GM19043 (cell line): ENCODE data around the gene OPRM1.
A peak's percentile ranks its signal among the peaks of the same experiment; 100 is the strongest.
"Not testable (repeated sequence)": the region's sequence is repeated elsewhere in the genome, so short reads cannot be mapped to it uniquely, and the experiment has no call there.

Experiments used
- ATAC-seq: cut with Tn5 transposase; IDR thresholded peaks from one replicate; pipeline ENCODE4 v1.9.1; 2021; ENCODE audit warnings: low read depth; ENCODE audit not compliant: unreplicated experiment

The OPRM1 gene

DNA sequence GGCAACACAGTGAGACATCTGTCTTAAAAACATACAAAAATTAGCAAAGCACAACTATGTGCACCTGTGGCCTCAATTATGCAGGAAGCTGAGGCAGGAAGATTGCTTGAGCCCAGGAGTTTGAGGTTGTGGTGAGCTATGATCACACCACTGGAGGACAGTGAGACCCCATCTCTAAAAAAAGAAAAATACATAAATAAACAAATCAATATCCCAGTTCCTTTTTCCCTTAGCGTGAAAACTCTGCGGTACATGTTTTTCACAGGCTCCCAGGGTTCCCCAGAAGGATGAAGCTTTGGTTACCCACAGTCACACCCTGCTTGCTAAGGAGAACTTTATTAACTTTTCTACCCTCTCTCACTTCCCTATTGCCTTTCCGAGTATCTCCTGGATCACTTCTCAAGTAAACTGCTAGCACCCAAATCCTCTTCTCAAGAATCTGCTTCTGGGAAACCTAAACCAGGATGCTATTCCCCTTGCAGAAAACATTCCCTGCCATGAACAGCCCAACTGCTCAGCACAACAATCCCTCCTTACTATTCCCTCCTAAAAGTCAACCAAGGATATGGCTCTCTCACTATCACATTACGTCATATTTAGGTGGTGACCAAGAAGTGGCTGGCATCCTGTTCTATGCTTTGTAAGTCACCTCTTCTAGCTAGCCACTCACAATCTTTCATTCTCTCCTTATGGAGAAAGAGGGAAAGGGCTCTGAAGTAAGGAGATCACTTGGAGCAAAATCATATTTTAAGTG is 195.2 kb downstream of the OPRM1 start:
- ATAC-seq, result peak; percentile 72

DNA sequence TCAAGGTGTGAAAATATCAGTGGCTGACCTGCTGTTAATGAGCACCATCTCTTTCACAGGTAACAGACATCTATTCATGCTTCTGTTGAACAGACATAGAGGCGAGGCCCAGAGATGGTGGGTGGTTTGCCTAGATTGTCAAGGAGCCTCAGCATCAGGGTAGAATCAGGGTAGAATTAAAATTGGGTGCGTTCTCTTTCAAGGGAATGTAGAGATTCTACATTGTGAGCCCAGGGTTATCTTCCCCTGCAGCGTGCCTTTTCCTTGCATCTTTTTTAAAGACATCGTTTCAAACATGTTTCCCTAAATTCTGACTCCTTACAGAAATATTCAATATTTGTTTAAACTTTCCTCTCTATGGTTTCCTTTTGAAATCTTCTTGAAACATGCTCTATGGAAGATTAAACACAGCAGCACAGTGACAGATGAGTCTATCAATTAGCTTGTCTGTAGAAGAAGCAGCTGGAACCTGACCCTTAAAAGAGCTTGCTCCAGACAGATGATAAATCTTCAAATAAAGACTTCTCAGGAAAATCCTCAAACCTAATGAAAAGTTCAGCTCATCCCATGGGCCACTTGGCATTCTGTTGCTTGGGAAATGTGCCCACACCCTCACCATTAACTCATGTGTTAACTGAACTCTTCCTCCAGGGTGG is 197.7 kb downstream of the OPRM1 start:
- no peak for ATAC-seq

DNA sequence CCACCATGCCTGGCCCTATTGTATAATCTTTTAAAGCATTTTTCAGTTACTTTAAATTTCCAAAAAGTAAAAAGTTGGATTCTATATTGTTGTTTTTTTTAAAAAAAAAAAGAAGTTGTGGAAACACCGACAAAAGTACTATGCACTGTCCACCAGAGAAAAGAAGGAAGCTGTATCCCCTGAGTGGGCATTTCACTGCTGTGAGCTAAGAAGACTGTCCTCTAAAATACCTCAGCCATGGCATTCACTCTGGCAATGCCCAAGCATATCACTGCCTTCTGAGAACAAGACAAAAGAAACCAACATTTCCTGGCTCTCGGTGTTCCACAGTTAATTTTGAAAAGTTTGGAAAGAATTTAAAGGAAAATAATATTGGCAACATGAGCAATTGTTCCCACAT is 199.8 kb downstream of the OPRM1 start:
- ATAC-seq, result no peak

DNA sequence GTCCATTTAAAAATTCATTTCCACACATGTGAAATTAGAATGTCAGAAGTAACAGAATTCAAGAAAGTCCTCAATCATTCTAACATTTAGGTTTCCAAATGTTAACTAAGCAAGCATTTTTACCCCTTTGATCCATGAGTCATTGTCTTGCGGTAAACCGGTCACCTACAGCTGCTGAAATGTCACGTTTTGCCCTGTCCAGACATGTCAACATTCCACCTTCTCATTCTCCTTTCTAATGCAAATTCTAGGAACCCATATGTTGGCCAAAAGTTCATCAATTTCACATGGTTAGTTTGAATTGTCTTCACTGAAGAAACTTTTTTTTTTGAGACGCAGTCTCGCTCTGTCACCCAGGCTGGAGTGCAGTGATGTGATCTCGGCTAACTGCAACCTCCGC is 200.4 kb downstream of the OPRM1 start:
- no peak for ATAC-seq

DNA sequence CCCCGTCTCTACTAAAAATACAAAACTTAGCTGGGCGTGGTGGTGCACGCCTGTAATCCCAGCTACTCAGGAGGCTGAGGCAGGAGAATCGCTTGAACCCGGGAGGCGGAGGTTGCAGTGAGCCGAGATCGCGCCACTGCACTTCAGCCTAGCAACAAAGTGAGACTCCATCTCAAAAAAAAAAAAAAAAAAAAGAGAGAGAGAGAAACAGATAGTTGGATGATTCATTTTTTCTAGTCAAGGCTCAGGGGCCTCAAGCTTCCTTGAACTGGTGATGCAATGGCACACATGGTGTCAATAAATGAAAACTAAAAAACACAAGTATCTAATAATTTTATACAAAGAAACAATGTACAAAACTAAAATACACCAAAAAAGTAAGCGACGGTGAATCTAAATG is 202.0 kb downstream of the OPRM1 start:
- not testable (repeated sequence) for ATAC-seq

DNA sequence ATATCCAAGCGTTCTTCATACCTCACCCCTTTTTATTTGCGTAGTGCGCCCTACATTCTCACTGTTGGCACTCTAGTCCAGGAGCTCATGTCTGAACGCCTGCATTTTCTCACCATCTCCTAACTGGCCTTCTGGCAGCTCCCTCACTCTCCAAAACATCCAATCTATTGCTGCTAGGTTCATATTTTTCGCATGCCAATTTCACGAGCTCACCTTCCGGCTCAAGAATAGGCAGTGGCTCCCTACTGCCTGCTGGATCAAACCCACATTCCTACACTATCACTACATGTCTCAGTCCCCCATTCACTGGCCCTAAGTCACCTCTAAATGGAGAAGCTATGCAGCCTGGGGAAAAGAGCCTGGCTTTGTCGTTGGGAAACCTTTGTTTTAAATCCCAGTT is 202.5 kb downstream of the OPRM1 start:
- ATAC-seq, result no peak

DNA sequence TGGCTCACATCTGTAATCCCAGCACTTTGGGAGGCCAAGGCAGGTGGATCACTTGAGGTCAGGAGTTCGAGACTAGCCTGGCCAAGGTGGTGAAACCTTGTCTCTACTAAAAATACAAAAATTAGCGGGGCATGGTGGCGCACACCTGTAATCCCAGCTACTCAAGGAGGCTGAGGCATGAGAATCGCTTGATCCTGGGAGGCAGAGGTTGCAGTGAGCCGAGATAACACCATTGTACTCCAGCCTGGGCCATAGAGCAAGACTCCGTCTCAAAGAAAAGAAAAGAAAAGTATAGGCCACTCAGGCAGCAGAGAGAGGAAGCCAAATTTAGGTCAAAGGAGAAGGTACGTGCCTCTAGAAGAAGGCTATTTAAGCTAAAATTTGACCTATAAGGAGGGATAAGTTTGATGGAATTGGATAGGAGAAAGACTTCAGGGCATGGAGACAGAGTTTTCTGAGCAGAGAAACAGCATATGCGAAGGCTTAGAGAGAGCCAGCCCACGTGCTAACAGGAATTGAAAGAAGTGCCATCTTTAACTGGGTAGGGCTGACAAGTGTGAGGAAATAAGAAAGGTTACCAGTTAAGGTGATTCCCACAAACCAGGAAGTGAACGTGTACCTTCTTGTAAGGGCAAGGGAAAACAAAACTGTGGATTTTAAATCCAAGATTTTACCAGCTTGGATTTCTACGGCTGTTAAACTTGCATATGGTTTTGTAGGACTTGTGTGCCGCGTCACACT is 203.7 kb downstream of the OPRM1 start:
- no peak for ATAC-seq

DNA sequence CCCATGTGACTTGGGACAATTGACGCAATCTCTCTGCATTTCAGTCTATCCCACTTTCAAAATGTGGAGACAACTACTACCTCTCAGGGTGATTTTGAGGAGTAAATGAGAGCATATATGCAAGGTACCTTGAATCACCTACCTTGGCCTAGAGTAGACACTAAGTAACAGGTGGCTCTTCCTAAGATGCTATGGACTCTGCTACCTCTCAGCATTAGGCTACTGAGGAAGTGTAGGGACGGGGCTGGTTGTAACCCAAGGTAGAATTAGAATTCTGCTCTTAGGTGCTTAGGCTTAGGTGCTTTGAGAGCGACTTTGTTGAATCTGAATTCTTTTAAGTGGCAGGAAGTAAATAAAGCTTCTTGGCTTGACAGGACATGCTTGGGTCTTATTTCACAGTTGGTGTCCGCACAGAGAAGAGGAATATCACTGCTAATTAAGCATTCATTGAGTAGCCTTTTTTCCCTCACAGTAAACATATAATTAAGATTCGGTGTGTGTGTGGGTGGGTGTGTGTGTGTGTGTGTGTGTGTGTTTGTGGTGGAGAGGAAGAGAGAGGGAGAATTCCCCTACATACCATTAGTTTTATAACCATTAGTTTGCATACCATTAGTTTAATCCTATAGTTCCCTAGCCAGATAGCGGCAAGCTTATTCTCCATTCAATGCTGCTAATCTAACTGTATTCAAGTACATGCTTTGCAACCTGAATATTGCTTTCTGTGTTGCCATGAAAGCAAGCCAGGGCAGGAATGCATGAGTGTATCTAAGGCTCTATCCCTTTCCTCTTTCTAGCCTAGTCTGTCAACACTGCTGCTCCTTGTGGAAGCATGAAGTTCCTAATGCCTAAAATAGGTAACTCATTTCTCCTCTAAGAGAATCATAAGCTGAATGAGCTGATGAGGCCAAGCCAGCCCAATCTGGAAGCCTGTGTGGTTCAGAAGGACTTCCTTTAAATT is 205.0 kb downstream of the OPRM1 start:
- no peak for ATAC-seq

DNA sequence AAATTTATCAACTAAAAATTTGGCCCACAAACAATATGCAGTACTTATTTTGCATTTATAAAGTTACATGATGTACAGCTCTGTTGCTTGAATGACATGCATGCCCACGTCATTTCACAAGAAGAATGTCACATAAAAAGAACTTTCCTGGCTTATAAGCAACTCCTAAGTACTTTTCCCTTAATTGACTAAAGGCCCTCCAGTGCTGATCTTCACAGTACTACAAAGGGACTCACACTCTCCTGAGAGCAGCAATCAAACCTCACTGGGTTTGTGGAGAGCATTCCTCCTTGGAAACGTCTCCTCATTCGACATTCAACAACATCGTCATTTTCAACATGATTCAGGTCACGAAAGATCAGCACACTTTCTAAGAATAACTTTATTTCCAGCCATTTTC is 206.5 kb downstream of the OPRM1 start:
- no peak for ATAC-seq

DNA sequence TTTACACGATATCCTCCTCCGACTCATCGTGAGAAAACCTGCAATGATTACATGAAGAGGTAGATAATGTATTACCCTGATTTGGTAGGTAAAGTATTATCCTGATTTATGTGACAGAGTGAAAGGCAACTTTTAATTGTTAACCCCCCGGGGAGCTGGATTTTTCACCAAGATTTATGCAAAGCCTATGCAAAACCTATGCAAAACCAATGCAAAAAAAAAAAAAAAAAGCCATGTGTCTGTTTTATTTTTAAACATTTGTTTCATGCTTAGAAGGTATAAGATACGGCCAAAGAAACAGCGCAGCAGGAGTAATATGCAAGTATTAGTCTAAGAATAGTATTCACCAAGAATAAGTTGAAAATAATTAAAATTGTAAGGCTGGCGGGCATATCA is 207.7 kb downstream of the OPRM1 start:
- no peak for ATAC-seq

DNA sequence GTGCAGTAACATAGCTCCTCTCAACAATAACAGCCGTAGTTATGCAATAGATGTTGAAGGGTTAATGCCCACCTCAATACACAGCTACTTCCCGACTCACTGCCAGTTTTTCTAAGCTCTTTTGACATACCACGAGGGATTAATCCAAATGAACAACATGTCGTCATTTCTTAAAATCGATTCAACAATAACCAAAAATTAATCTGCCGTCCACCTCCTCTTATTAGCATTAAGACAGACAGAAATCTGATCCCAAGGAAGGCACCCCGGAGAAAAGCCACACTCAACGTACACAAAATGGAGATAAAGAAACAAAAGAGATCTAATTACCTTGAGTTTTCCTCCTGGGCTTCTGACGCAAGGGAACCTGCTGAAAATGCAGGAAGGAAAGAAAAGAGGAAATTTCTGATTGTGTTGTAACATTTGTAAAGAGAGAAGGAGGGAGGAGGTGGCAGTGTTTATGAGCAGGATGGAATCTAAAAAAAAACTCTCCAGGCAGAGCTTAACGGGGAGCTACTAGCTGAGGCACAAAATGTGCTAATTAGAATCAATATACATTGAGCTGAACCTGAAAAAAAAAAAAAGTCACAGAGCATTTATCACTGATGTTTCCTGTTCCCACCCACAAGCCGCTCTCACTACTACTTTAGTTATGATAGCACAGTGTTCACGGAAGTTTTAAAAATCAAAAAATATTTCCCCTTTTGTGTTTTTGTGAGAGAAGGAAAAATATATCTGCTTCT is 208.2 kb downstream of the OPRM1 start:
- ATAC-seq, result peak; percentile 35

DNA sequence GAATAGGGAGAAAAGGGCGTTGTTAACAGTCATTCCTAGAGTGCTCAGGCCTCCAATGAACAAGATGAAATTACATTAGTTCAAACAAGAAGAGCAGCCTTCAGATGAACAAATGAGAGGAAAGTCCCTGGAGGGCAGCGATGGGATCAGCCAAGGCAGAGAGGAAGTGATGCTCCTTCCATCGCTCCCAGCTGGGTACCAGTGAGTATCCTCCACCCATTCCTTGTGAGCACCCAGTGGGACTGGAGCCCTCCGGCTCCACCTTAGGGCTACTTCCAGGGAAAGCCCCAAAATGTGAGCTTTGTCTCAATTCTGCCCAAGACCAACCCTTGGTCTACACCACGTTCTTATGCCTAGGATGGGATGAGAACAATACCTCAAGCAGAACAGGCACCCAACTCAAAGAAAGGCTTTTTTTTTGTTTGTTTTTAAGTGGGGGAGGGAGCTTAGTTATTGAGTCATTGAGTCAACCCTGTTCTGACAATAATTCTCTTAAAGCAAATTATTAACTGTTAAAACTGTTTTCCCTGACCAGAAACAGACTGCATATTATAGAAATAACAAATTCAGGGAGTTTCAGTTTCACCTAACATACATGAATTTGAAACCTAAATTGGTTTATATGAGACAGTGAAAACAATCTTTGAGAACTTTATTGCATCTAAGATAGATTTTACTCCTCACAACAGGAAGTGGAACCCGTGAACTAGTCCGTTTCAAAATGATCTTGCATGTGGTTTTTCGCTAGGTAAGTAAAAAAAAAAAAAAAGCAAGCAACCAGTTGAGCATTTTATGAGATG is 210.7 kb downstream of the OPRM1 start:
- peak; percentile 60 for ATAC-seq

DNA sequence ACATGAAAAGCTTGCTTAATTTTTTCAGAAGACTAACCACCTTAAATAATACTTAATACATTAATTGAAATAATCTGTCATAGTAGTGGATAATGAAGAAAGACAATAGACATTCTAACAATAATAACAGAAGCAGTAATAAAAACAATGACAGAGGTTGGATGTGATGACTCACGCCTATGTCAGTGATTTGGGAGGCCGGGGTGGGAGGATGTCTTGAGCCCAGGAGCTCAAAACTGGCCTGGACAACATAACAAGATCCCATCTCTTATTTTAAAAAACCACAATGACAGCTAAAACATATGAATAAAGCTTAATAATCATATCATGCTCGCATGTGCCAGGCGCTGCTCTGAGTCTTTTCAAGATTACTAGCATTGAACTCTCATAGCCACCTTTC is 212.1 kb downstream of the OPRM1 start:
- no peak for ATAC-seq

DNA sequence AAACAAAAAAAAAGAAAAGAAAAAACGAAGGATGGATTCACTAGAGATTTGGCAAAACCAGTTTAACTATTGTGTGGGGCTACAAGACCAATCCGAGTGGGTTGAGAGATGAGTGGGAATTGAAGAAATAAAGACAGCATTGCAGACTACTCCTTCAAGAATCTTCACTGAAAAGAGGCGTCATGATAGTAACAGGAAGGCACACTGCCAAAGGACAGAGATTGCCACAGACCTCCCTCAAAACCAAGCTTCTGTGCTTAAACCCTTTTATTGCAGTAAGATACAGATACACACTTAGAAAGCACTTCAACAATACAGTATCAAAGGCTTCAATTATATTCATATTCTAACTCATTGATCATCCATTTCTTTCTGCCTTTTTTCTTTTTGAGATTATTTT is 213.6 kb downstream of the OPRM1 start:
- ATAC-seq, result no peak

DNA sequence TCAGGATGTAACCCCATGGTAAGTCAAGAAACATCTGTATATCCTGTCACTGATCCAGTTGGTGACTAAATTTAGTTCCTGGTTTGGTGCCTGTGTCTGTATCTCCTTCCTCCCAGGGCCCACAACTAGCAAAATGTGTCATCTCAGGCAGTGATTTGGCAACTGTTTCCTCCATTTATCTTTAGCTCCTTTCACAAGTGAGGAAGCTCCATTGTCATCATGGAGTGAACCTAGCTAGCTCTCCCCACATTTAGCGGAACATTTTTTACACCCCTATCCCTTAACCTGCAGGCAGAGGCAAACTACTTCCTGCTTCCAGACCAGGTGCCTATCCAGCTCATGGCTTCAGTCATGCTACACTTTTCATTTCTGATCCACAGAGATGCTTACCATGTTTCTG is 218.0 kb downstream of the OPRM1 start:
- ATAC-seq, result no peak

DNA sequence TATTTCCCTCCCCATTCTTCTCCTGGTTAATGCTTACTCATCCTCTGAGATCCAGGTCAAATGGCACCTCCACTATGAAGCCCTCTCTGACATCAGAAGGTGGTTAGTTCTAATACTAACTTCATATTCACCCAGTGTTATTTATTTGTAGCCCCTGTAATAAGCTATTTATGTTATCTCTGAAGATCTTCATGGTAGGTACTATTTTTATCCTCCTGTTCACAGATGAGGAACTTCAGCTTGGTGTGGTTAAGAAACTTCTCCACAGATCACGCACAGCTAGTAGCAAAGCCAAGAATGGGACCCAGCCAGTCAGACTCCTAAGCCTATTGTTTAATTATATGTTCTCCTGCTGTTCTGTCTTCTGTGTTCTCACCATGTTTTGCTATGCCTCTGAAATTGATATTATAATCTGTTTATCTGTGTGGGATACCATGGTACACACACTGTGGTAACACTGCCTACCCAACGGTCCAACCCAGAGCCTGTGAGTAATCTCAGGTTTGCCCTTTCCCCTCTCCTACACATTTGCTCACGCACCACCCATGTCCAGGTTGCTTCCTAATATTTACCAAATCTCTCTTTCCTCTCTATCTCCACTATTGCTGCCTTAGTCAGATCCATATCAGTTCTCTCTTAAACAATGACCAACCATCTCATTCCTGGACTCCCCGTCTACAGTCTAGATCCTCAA is 219.2 kb downstream of the OPRM1 start:
- peak; percentile 75 for ATAC-seq

DNA sequence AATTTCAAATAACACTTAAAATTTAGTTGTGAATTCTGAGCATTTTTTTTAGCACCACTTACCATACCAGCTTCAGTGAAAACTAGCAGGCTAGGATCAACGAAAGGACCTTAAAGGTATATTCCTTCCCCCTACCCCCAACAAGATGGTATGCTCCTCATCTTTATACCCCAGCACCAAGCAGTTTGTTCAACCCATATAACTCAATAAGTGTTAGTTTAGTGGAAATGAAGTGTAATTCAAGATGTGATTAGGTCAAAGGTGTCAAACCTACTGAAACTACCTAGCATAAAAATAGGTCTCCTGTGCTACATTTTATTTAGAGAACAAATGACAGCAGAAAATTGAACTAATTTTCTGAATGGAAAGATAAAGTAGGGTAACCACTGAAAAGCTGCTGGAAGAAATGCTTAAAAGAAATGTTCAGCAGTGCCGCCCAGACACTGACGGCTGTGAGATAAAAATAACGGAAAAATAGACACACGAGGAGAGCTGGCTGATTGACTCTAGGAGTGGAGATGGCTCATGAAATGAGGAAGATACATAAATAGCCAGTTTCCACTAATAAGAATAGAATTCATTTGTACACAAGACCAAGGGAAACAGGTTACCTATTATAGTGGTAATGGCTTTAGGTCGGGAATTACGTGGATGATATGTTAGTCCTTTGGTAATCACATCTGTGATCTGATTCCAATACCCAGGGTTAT is 222.8 kb downstream of the OPRM1 start:
- ATAC-seq, result no peak

DNA sequence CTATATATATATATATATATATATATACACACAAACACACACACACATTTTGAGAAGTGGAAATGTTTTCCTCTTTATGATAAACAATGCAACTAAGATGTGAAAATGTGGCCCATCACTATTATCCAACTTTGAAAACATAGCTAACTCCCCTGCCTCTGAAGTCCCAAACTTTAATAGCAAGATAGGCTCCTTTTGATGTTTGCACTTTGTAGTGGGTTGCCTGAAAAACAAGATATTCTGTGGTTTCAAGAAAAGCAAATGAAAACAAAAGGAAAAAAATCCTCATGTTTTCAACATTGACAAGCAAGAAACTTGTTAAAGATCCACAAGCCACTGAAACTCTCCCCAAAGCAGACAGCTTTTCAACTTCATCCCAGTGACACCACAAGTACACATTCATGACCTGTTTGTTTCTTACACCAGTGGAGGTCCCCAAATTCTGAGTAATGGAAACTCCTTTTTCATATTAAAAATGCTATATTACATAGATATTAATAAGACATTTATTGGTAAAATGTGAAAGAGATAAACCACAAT is 227.6 kb downstream of the OPRM1 start:
- no peak for ATAC-seq
